Measurements from ENCODE around the gene ZIC4. TPM values are rescaled to one million over a fixed set of nuclear protein-coding genes. Genes with fewer than 3 reads are reported as not detected.

ZIC4 gene
- total RNA-seq, 1 experiment from 2014 or later: not detected

- intact Hi-C loops (cut with micrococcal nuclease): no loop called here
- H3K9me3 Mint-ChIP-seq (ENCODE audit: unreplicated experiment): peaks cover 22% of the 10 kb centered on the region
- H3K27me3 Mint-ChIP-seq (ENCODE audit: insufficient read depth, unreplicated experiment): peaks cover 40% of the 10 kb centered on the region
- ChIA-PET POLR2A (no interaction called here), CTCF (no interaction called here)
- H3K27ac Mint-ChIP-seq (ENCODE audit: low read depth, unreplicated experiment): no peak overlapping the region
- H3K4me3 Mint-ChIP-seq (ENCODE audit: unreplicated experiment): no peak overlapping the region
- H3K4me1 Mint-ChIP-seq (ENCODE audit: insufficient read depth, unreplicated experiment): no peaks in the 10 kb centered on the region
- no peak for DNase-seq (ENCODE audit: unreplicated experiment)
- no peaks in the 10 kb centered on the region for H3K36me3 Mint-ChIP-seq (ENCODE audit: insufficient read depth, unreplicated experiment)
- BruUV-seq (replicated peaks): no TSS peak
- TF ChIP-seq CTCF (IDR thresholded peaks at IDR 0.05; ENCODE audit: unreplicated experiment): no peak
These were observed 1.3 kb upstream of the ZIC4 start for GRCh38 chr3:147407498-147408187.

DNA sequence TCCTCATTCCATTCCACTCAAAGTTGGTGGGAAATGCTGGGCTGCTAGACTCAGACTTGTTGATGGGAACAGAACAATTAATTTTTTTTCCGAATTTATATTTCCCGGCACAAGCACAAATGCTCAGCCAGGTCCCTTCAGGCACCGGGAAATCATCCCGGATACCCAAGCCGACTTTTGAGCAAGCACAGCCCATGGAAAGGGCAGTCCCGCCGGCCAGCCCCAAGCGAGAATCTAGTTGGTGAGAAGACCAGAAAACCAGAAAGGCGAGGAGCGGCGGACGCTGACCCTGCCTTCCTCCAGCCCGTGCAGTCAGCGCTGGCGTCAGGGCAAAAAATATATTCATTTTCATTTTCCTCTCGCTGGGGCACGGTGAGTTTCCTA, 763 bp upstream of the ZIC4 start:
- intact Hi-C loops (cut with micrococcal nuclease): no loop called here
- no peak for TF ChIP-seq CTCF (IDR thresholded peaks at IDR 0.05; ENCODE audit: unreplicated experiment)
- Mint-ChIP-seq H3K4me1 (ENCODE audit: insufficient read depth, unreplicated experiment) (no peaks in the 10 kb centered on the region), H3K36me3 (ENCODE audit: insufficient read depth, unreplicated experiment) (no peaks in the 10 kb centered on the region), H3K4me3 (ENCODE audit: unreplicated experiment) (no peak overlapping the region), H3K9me3 (ENCODE audit: unreplicated experiment) (peaks cover 22% of the 10 kb centered on the region), H3K27me3 (ENCODE audit: insufficient read depth, unreplicated experiment) (peaks cover 40% of the 10 kb centered on the region), H3K27ac (ENCODE audit: low read depth, unreplicated experiment) (no peak overlapping the region)
- CTCF ChIA-PET: no interaction called here
- POLR2A ChIA-PET: no interaction called here
- DNase-seq (ENCODE audit: unreplicated experiment): no peak
- no TSS peak for BruUV-seq (replicated peaks)

GRCh38 chr3:147405231-147406027, 914 bp downstream of the ZIC4 start:
- Mint-ChIP-seq H3K27ac (ENCODE audit: low read depth, unreplicated experiment) (no peak overlapping the region), H3K9me3 (ENCODE audit: unreplicated experiment) (peaks cover 14% of the 10 kb centered on the region), H3K27me3 (ENCODE audit: insufficient read depth, unreplicated experiment) (peaks cover 32% of the 10 kb centered on the region), H3K36me3 (ENCODE audit: insufficient read depth, unreplicated experiment) (no peaks in the 10 kb centered on the region), H3K4me3 (ENCODE audit: unreplicated experiment) (no peak overlapping the region), H3K4me1 (ENCODE audit: insufficient read depth, unreplicated experiment) (no peaks in the 10 kb centered on the region)
- BruUV-seq (replicated peaks): no TSS peak
- POLR2A ChIA-PET: no interaction called here
- no peak for DNase-seq (ENCODE audit: unreplicated experiment)
- CTCF ChIA-PET: no interaction called here
- intact Hi-C loops (cut with micrococcal nuclease): no loop called here
- TF ChIP-seq CTCF (IDR thresholded peaks at IDR 0.05; ENCODE audit: unreplicated experiment): no peak

GRCh38 chr3:147404800-147405230, 1.5 kb downstream of the ZIC4 start:
- no peak for DNase-seq (ENCODE audit: unreplicated experiment)
- H3K4me3 Mint-ChIP-seq (ENCODE audit: unreplicated experiment): no peak overlapping the region
- POLR2A ChIA-PET: no interaction called here
- no peak overlapping the region for H3K27ac Mint-ChIP-seq (ENCODE audit: low read depth, unreplicated experiment)
- peaks cover 32% of the 10 kb centered on the region for H3K27me3 Mint-ChIP-seq (ENCODE audit: insufficient read depth, unreplicated experiment)
- peaks cover 14% of the 10 kb centered on the region for H3K9me3 Mint-ChIP-seq (ENCODE audit: unreplicated experiment)
- H3K4me1 Mint-ChIP-seq (ENCODE audit: insufficient read depth, unreplicated experiment): no peaks in the 10 kb centered on the region
- no peak for TF ChIP-seq CTCF (IDR thresholded peaks at IDR 0.05; ENCODE audit: unreplicated experiment)
- CTCF ChIA-PET: no interaction called here
- intact Hi-C loops (cut with micrococcal nuclease): no loop called here
- BruUV-seq (replicated peaks): no TSS peak
- H3K36me3 Mint-ChIP-seq (ENCODE audit: insufficient read depth, unreplicated experiment): no peaks in the 10 kb centered on the region

Data from MCF 10A (cell line).